Measurements from ENCODE around the gene RBPJL.

RBPJL gene

GRCh38 chr20:45362804-45363610 is 56.4 kb downstream of the RBPJL start, which contains the start of gene SYS1:
Gene SYS1, plus strand, starts transcription at chr20:45363156. Its CDS starts 376 bp downstream, at chr20:45363532.
- peak; percentile 97 for DNase-seq (ENCODE audit: low spot score)

GRCh38 chr20:45363611-45364492 is 57.2 kb downstream of the RBPJL start:
- DNase-seq (ENCODE audit: low spot score), result no peak

- DNase-seq (ENCODE audit: low spot score), result no peak
Measured at GRCh38 chr20:45365444-45365970, 58.9 kb downstream of the RBPJL start.

- no peak for DNase-seq (ENCODE audit: low spot score)
Measured at GRCh38 chr20:45366192-45366591, 59.6 kb downstream of the RBPJL start.

GRCh38 chr20:45366631-45367030 is 60.0 kb downstream of the RBPJL start:
- DNase-seq (ENCODE audit: low spot score), result no peak

DNA sequence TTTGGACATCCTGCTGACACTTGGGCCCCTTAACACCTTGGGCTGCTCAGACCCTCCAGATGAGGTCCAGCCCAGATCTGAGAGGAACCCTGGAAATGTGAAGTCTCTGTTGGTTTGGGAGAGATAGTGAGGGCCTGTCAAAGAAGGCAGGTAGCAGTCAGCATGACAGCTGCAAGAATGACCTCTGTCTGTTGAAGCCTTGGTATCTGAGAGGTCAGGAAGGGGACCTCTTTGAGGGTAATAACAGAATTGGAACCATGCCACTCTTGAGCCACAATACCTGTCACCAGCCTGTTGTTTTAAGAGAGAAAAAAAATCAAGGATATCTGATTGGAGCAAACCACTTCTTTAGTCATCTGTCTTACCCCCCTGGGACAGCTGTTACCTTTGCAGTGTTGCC is 60.5 kb downstream of the RBPJL start:
- no peak for DNase-seq (ENCODE audit: low spot score)

Measured in D341Med (cell line).